H9 (cell line): Measurements from ENCODE around the gene RAB31. TPM values are rescaled to one million over a fixed set of nuclear protein-coding genes. Genes with fewer than 3 reads are reported as not detected.

Experiments used
- DNase-seq: peaks from one replicate; pipeline ENCODE4 v3.0.0-alpha.2; 2017
- H2AFZ ChIP-seq: one replicate; pipeline ENCODE4 v1.6.1; 2013; ENCODE audit warnings: mild to moderate bottlenecking, low read length, control low read depth, moderate library complexity
- H2AK5ac ChIP-seq: 2 replicates; pipeline ENCODE4 v1.6.1; 2013; ENCODE audit warnings: low read length, control low read depth, mixed read lengths; ENCODE audit not compliant: insufficient read length
- H2BK120ac ChIP-seq: one replicate; pipeline ENCODE4 v1.6.1; 2013; ENCODE audit warnings: low read depth, mild to moderate bottlenecking, low read length, control low read depth, inconsistent platforms; ENCODE audit not compliant: poor library complexity, severe bottlenecking
- H2BK12ac ChIP-seq: 2 replicates; pipeline ENCODE4 v1.6.1; 2013; ENCODE audit warnings: low read length, control low read depth, mixed read lengths, low read depth; ENCODE audit not compliant: insufficient read length
- H2BK15ac ChIP-seq: 2 replicates; pipeline ENCODE4 v1.6.1; 2013; ENCODE audit warnings: low read depth, low read length, control low read depth
- H2BK20ac ChIP-seq: one replicate; pipeline ENCODE4 v1.6.1; 2013; ENCODE audit warnings: low read depth, mild to moderate bottlenecking, low read length, control low read depth, inconsistent platforms; ENCODE audit not compliant: poor library complexity, severe bottlenecking
- H2BK5ac ChIP-seq: 2 replicates; pipeline ENCODE4 v1.6.1; 2013; ENCODE audit warnings: low read length, control low read depth, mixed read lengths; ENCODE audit not compliant: insufficient read length
- H3K14ac ChIP-seq: 2 replicates; pipeline ENCODE4 v1.6.1; 2013; ENCODE audit warnings: low read length, control low read depth; ENCODE audit not compliant: insufficient read depth
- H3K18ac ChIP-seq: 2 replicates; pipeline ENCODE4 v1.6.1; 2013; ENCODE audit warnings: low read depth, mild to moderate bottlenecking, mixed read lengths, low read length, control low read depth; ENCODE audit not compliant: insufficient read length
- H3K23ac ChIP-seq: 2 replicates; pipeline ENCODE4 v1.6.1; 2013; ENCODE audit warnings: low read length, control low read depth, mixed read lengths, low read depth; ENCODE audit not compliant: insufficient read length
- H3K23me2 ChIP-seq: 2 replicates; pipeline ENCODE4 v1.6.1; 2013; ENCODE audit warnings: low read depth, mild to moderate bottlenecking, mixed read lengths, low read length, control low read depth; ENCODE audit not compliant: insufficient read length, poor library complexity, severe bottlenecking
- H3K27ac ChIP-seq: 2 replicates; pipeline ENCODE4 v1.5.1; 2013; ENCODE audit warnings: low read length, control low read depth, mixed read lengths, low read depth; ENCODE audit not compliant: insufficient read length
- H3K27me3 ChIP-seq: 2 replicates; pipeline ENCODE4 v1.6.1; 2013; ENCODE audit warnings: low read length, control low read depth, inconsistent platforms; ENCODE audit not compliant: insufficient read depth
- H3K4ac ChIP-seq: 2 replicates; pipeline ENCODE4 v1.6.1; 2013; ENCODE audit warnings: low read depth, mild to moderate bottlenecking, control low read depth, inconsistent platforms, low read length, moderate library complexity
- H3K4me1 ChIP-seq: 2 replicates; pipeline ENCODE4 v1.6.1; 2013; ENCODE audit warnings: low read length, control low read depth, inconsistent platforms; ENCODE audit not compliant: insufficient read depth
- H3K4me2 ChIP-seq: 2 replicates; pipeline ENCODE4 v1.6.1; 2013; ENCODE audit warnings: low read length, control low read depth, mixed read lengths; ENCODE audit not compliant: insufficient read length, insufficient read depth
- H3K56ac ChIP-seq: 2 replicates; pipeline ENCODE4 v1.6.1; 2013; ENCODE audit warnings: low read depth, mild to moderate bottlenecking, mixed read lengths, low read length, control low read depth; ENCODE audit not compliant: insufficient read length
- H3K79me1 ChIP-seq: 2 replicates; pipeline ENCODE4 v1.6.1; 2013; ENCODE audit warnings: low read depth, mild to moderate bottlenecking, moderate library complexity, low read length, control low read depth, inconsistent platforms; ENCODE audit not compliant: insufficient read depth, poor library complexity, severe bottlenecking
- H3K79me2 ChIP-seq: 2 replicates; pipeline ENCODE4 v1.6.1; 2013; ENCODE audit warnings: low read length, control low read depth, inconsistent platforms; ENCODE audit not compliant: insufficient read depth
- H3K9ac ChIP-seq: 2 replicates; pipeline ENCODE4 v1.6.1; 2013; ENCODE audit warnings: low read length, control low read depth, mixed read lengths; ENCODE audit not compliant: insufficient read length; ENCODE audit errors: extremely low read depth
- H3K9me3 ChIP-seq: one replicate; pipeline ENCODE4 v1.6.1; 2013; ENCODE audit warnings: low read depth, low read length, inconsistent platforms; ENCODE audit not compliant: control insufficient read depth
- H3T11ph ChIP-seq: one replicate; pipeline ENCODE4 v1.6.1; 2013; ENCODE audit warnings: mild to moderate bottlenecking, low read length, control low read depth, inconsistent platforms
- H4K20me1 ChIP-seq: one replicate; pipeline ENCODE4 v1.6.1; 2013; ENCODE audit not compliant: control insufficient read depth, insufficient read length, insufficient read depth
- H4K5ac ChIP-seq: 2 replicates; pipeline ENCODE4 v1.6.1; 2013; ENCODE audit warnings: low read depth, mild to moderate bottlenecking, mixed read lengths, low read length, control low read depth; ENCODE audit not compliant: insufficient read length
- H4K8ac ChIP-seq: replicated peaks from 2 replicates; pipeline ENCODE4 v1.6.1; 2013; ENCODE audit warnings: low read length, control low read depth, mixed read lengths, low read depth; ENCODE audit not compliant: insufficient read length
- H4K91ac ChIP-seq: 2 replicates; pipeline ENCODE4 v1.6.1; 2013; ENCODE audit warnings: low read depth, mild to moderate bottlenecking, moderate library complexity, mixed read lengths, low read length, control low read depth; ENCODE audit not compliant: insufficient read length
- H3K27ac Mint-ChIP-seq, 3 experiments: 2 replicates in 2 of 3; 3 replicates in 1 of 3; pipeline ENCODE4 v1.8.0; 2020 to 2021; ENCODE audit warnings: mixed read lengths in 3 of 3, mild to moderate bottlenecking in 1 of 3, moderate library complexity in 1 of 3
- H3K27me3 Mint-ChIP-seq: 2 replicates; pipeline ENCODE4 v1.8.0; 2021; ENCODE audit warnings: low read depth, mild to moderate bottlenecking, moderate library complexity, mixed read lengths
- H3K36me3 Mint-ChIP-seq, 3 experiments: 2 replicates in 2 of 3; 3 replicates in 1 of 3; pipeline ENCODE4 v1.8.0; 2020 to 2021; ENCODE audit warnings: low read depth in 3 of 3, mixed read lengths in 3 of 3; ENCODE audit not compliant: insufficient read depth in 1 of 3
- H3K4me1 Mint-ChIP-seq, 2 experiments: 2 replicates each; pipeline ENCODE4 v1.8.0; 2020; ENCODE audit warnings: mixed read lengths in 2 of 2
- H3K4me3 Mint-ChIP-seq, 2 experiments: 2 replicates in 1 of 2; 3 replicates in 1 of 2; pipeline ENCODE4 v1.8.0; 2020 to 2021; ENCODE audit warnings: mild to moderate bottlenecking in 2 of 2, mixed read lengths in 2 of 2, moderate library complexity in 1 of 2
- H3K9me3 Mint-ChIP-seq, 2 experiments: 2 replicates in 1 of 2; 3 replicates in 1 of 2; pipeline ENCODE4 v1.8.0; 2020; ENCODE audit warnings: mild to moderate bottlenecking in 2 of 2, mixed read lengths in 2 of 2, moderate library complexity in 1 of 2
- CTCF ChIP-seq: fragments of 200-600 bp; sonication (generic); conservative IDR thresholded peaks from 3 replicates; pipeline ENCODE4 v1.8.0; 2021; ENCODE audit warnings: antibody characterized with exemption, mild to moderate bottlenecking
- WGBS: extraction: QIAGEN DNeasy Blood & Tissue Kit; methylation state at CpG from one replicate; pipeline ENCODE4 v1.1.7; 2013; ENCODE audit warnings: missing lambda C conversion rate, low lambda C conversion rate, mixed read lengths; ENCODE audit not compliant: insufficient read length; ENCODE audit errors: extremely low coverage; 5-methylcytosine and 5-hydroxymethylcytosine counted together
- total RNA-seq: library from RNA; stranded (reverse); gene quantifications from 2 replicates; pipeline ENCODE4 v1.2.1, GENCODE V29; 2021

RAB31 gene
- total RNA-seq, 1 experiment from 2014 or later = 22.4 TPM

- no peak overlapping the region for H2BK20ac ChIP-seq
- peaks cover 4% of the 10 kb centered on the region in 2 experiments for H3K4me1 Mint-ChIP-seq
- no peaks in the 10 kb centered on the region for H3K79me1 ChIP-seq
- H3K27me3 ChIP-seq = no peaks in the 10 kb centered on the region
- peak overlapping the region in 1 of 3 experiments; percentile 15; a peak in 1 of 7 replicates for H3K27ac Mint-ChIP-seq
- H3K4ac ChIP-seq = no peak overlapping the region
- no peaks in the 10 kb centered on the region; a peak in 1 of 7 replicates for H3K36me3 Mint-ChIP-seq
- H4K91ac ChIP-seq = no peak overlapping the region
- H3K79me2 ChIP-seq = no peaks in the 10 kb centered on the region
- no peaks in the 10 kb centered on the region for H3K27me3 Mint-ChIP-seq
- H3K27ac ChIP-seq = no peak overlapping the region
- H4K20me1 ChIP-seq = no peaks in the 10 kb centered on the region
- H2AK5ac ChIP-seq = no peak overlapping the region
- H2BK12ac ChIP-seq = no peak overlapping the region
- H3T11ph ChIP-seq = no peak overlapping the region
- WGBS = no CpG with 5 or more reads among the region's 17 CpGs
- H4K8ac ChIP-seq = no peak overlapping the region
- H2BK15ac ChIP-seq = no peak overlapping the region
- no peak overlapping the region for H3K23ac ChIP-seq
- no peaks in the 10 kb centered on the region for H3K4me1 ChIP-seq
- no peak overlapping the region for H2AFZ ChIP-seq
- H2BK120ac ChIP-seq = no peak overlapping the region
- H3K14ac ChIP-seq = no peak overlapping the region
- DNase-seq = no peak
- H3K23me2 ChIP-seq = no peaks in the 10 kb centered on the region
- no peak overlapping the region for H3K9ac ChIP-seq
- H3K9me3 Mint-ChIP-seq = no peaks in the 10 kb centered on the region
- no peak overlapping the region for H4K5ac ChIP-seq
- TF ChIP-seq CTCF = no peak
- no peaks in the 10 kb centered on the region for H3K9me3 ChIP-seq
- no peak overlapping the region for H3K4me2 ChIP-seq
- H3K56ac ChIP-seq = no peak overlapping the region
- H3K18ac ChIP-seq = no peak overlapping the region
- no peak overlapping the region for H3K4me3 Mint-ChIP-seq
- H2BK5ac ChIP-seq = no peak overlapping the region
Measured at GRCh38 chr18:9679125-9679524, 29.0 kb upstream of the RAB31 start.
